ENCODE results near the gene LILRB1.
"Not testable (repeated sequence)": the region's sequence is repeated elsewhere in the genome, so short reads cannot be mapped to it uniquely, and the experiment has no call there.

The LILRB1 gene

DNA sequence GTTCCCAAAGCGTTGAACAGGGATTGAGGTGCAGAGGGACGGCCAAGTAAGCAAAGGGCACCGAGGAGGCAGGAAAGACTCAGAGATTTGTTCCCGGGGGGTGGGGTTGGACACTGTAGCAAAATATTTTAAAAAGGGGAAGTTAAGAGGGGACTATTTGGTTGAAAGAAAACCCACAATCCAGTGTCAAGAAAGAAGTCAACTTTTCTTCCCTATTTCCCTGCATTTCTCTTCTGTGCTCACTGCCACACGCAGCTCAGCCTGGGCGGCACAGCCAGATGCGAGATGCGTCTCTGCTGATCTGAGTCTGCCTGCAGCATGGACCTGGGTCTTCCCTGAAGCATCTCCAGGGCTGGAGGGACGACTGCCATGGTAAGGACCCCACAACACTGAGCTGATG, at the start of gene LILRB1:
TSS of gene LILRB1 (plus strand) at position 223 of the 400 bp plus-strand sequence. CDS start 590 bp downstream, outside the sequence.
- DNase-seq: peak; percentile 73

DNA sequence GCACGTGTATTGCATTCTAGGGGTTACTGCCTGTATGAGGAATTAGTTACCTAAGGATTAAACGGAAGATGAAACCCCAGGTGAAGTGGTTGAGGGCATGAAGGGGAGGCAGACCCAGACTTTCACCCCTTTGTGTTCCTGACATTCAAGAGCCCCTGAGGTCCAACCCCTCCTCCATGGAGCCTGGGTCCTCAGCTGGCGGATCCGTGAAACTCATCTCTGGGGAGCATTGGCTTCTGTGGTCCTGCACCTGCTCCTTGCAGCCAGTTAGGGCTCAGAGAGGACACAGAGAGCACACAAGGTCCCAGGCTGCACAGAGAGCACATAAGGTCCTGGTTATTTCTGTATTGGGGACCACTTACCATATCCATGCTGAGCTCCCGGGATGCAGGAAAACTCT, 43.9 kb upstream of the LILRB1 start:
- DNase-seq: no peak

DNA sequence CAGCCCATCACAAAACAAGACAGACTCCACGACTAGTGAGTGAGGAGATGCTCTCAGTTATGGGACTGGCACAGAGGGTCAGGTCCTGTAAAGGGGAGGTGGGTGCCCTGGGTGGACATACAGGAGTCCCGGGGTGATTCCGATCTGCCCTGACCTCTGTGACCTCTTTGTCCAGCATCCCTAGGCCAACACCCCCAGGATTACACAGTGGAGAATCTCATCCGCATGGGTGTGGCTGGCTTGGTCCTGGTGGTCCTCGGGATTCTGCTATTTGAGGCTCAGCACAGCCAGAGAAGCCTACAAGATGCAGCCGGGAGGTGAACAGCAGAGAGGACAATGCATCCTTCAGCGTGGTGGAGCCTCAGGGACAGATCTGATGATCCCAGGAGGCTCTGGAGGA, 43.3 kb upstream of the LILRB1 start:
- DNase-seq: no peak

DNA sequence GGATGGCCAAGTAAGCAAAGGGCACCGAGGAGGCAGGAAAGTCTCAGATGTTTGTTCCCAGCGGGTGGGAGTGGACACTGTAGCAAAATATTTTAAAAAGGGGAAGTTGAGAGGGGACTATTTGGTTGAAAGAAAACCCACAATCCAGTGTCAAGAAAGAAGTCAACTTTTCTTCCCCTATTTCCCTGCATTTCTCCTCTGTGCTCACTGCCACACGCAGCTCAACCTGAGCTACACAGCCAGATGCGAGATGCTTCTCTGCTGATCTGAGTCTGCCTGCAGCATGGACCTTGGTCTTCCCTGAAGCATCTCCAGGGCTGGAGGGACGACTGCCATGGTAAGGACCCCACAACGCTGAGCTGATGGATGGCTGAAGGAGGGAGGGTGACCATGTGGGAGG, 36.8 kb upstream of the LILRB1 start, which contains the start of gene LILRA1:
TSS of gene LILRA1 (plus strand) at position 188 of the 400 bp plus-strand sequence. CDS start 613 bp downstream, outside the sequence.
- peak; percentile 76 for DNase-seq

DNA sequence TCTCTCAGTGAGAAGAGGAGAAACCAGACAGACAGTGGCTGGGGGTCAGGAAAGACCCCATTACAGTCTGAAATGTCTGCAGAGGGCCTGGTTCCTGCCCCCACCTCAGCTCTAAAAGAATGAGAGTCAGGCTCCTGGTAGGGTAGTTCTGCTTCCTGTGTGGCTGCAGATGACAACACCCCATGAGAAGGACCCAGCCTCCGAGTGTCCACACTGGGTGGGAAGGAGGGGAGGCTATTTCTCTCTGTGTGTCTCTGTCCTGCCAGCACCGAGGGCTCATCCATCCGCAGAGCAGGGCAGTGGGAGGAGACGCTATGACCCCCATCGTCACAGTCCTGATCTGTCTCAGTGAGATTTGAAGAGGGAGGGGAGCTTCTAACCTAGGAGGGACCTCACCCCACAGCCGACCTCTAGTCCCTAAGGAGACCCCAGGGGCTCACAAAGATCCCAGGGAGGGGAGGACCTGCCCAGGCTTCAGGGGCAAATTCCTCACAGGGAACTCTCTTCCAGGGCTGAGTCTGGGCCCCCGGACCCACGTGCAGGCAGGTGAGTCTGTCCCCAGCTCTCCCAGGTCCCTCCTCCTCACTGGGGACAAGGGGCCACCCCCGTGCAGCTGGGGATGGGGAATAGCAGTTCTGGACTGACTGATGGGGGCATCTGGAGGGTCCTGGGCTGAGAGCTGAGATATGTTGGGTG, 36.2 kb upstream of the LILRB1 start:
- DNase-seq: peak; percentile 59

DNA sequence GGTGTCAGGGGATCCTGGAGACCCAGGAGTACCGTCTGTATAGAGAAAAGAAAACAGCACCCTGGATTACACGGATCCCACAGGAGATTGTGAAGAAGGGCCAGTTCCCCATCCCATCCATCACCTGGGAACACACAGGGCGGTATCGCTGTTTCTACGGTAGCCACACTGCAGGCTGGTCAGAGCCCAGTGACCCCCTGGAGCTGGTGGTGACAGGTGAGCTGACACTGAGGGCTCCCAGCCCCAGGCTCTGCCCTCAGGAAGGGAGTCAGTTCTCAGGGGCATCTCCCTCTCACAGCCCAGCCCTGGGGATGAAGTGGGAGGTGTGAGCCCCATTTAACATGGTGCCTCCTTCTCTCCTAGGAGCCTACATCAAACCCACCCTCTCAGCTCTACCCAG, 35.5 kb upstream of the LILRB1 start:
- DNase-seq: no peak

DNA sequence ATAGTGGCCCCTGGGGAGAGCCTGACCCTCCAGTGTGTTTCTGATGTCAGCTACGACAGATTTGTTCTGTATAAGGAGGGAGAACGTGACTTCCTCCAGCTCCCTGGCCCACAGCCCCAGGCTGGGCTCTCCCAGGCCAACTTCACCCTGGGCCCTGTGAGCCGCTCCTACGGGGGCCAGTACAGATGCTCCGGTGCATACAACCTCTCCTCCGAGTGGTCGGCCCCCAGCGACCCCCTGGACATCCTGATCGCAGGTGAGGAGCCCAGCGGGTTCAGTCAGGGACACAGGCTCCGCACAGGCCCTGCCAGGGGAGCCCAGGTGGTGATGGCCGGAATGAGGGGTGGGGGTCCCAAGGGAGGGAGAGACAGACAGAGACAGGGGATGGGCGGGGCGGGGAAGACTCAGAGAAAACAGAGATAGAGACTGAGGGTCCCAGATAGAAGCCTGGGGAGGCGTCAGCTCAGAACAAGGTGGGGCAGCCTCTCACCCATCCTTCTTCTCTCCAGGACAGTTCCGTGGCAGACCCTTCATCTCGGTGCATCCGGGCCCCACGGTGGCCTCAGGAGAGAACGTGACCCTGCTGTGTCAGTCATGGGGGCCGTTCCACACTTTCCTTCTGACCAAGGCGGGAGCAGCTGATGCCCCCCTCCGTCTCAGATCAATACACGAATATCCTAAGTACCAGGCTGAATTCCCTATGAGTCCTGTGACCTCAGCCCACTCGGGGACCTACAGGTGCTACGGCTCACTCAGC, 34.4 kb upstream of the LILRB1 start:
- DNase-seq: not testable (repeated sequence)

- peak; percentile 43 for DNase-seq
Measured at GRCh38 chr19:54600212-54600611, 30.1 kb upstream of the LILRB1 start.

GRCh38 chr19:54606230-54606629, 24.1 kb upstream of the LILRB1 start:
- peak; percentile 92 for DNase-seq

DNA sequence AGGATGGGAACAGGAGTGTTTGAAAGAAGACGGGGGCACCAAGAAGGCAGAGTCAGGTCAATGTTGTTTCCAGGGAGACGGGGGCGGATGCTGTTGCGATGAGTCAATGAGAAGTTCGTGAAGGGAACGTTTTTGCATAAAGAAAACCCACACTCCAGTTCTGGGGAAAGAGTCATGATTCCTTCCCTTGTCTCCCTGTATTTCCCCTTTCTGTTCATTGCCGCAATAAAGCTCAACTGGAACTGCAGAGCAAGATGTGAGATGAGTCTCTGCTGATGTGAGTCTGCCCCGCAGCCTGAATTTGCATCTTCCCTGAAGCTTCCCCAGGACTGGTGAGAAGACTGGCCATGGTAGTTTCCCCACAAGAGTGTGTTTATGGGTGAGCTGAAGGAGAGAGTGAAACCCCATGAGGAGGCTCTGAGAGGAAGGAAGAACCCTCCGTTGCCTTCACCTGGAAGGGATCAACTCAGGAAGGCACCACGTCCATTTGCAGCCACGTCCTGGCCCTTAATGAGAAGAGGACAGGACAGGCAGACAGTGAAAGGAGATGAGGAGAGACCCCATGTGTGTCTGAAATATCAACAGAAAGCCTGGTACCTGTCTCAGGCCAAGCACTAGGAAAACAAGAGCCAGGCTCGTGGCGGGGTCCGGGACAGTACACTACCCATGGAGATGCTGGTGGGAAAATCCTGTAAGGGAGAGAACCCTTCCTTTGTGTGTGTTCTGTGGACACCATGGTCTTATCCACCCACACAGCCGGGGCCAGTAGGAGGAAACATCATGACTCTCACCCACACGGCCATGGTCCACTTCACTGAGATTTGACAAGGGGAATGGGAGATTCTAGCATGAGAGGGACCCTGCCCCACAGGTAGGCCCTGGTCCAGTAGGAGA, 23.1 kb upstream of the LILRB1 start:
- peak; percentile 94 for DNase-seq

DNA sequence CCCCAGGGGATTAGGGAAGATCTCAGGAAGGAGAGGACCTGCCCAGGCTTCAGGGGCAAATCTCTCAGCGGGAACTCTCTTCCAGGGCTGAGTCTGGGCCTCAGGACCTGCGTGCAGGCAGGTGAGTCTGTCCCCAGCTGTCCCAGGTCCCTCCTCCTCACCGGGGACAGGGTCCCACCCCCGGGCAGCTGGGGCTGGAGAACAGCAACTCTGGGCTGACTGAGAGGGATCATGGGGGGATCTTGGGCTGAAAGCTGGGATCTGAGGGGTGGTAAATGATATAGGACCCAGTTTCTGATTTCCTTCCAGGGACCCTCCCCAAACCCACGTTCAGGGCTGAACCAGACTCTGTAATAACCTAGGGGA, 22.5 kb upstream of the LILRB1 start:
- DNase-seq: no peak

DNA sequence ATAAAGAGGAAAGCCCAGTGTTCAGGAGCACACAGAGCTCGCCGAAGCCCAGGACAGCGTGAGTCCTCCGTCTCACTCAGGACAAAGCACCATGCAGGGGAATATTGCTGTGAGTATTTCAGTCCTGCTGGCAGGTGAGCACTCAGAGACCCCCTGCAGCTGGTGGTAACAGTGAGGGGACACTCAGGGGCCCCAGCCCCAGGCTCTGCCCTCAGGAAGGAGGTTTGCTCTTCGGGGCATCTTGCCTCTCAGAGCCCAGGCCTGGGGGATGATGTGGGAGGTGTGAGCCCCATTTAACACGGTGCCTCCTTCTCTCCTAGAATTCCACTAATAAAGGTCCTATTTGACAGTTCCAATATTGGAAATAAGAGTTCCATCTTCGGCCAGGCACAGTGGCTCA, 22.1 kb upstream of the LILRB1 start:
- no peak for DNase-seq

DNA sequence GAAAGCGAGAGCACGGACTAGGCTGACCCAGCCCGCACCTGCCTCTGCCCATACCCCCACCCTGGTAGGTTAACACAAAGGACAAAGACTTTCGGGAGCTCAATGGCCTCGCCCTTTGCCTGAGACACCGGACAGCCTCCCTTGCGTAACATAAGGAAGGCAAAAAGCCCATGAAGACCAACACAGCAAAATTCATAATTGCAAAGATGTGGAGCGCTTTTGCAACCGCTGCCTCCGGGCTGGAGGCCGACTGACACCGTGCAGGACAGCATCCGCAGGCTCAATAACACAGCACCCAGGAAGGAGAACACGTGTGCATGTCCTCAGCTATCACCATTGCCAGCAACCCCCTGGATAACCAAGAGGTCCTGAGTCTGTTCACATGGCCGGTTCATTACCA, 21.5 kb upstream of the LILRB1 start:
- peak; percentile 81 for DNase-seq

GRCh38 chr19:54609356-54609791, 20.9 kb upstream of the LILRB1 start:
- DNase-seq: no peak

GRCh38 chr19:54612428-54612827, 17.9 kb upstream of the LILRB1 start:
- peak; percentile 82 for DNase-seq

- DNase-seq: peak; percentile 49
Measured at GRCh38 chr19:54614726-54615125, 15.6 kb upstream of the LILRB1 start.

- DNase-seq: no peak
Measured at GRCh38 chr19:54616057-54616456, 14.2 kb upstream of the LILRB1 start.

- peak; percentile 90 for DNase-seq
Measured at GRCh38 chr19:54616821-54617560, 13.3 kb upstream of the LILRB1 start.

DNA sequence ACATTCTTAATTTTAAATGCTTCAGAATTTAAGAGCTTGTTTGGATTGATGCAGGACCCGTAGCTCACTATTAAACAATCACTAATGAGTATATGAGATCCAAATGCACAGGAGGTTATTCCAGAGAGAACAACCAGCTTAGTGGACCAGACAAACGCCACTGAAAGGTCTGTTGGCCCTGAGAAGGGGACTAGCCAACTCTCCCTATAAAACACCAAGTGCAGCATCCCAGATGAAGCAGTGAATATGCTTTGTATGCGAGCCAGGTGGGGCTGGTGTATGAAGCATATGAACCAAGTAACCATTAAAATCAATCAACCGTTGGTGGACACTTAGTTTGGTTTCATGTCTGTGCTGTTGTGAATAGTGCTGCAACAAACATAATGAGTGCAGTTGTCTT, 9.8 kb upstream of the LILRB1 start:
- no peak for DNase-seq

DNA sequence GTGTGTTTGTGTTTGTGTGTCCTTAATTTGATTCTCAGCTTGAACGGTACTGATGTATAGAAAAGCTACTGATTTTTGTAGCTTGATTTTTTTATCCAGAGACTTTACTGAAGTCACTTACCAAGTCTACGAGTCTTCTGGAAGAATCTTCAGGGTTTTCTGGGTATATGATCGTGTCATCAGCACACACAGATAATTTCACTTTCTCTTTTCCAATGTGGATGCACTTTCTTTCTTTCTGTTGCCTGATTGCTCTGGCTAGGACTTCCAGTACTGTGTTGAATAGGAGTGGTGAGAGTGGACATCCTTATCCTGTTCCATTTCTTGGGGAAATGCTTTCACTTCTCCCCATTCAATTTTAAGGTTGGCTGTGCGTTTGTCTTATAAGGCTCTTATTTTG, 7.9 kb upstream of the LILRB1 start:
- DNase-seq: peak; percentile 74

- not testable (repeated sequence) for DNase-seq
Measured at GRCh38 chr19:54624234-54624633, 6.0 kb upstream of the LILRB1 start.

GRCh38 chr19:54624934-54625730, 5.2 kb upstream of the LILRB1 start:
- DNase-seq: not testable (repeated sequence)
